K562 (cell line): ENCODE measurements around the gene ELF3. TPM values are rescaled to one million over a fixed set of nuclear protein-coding genes. Genes with fewer than 3 reads are reported as not detected.

Experiments
- ATAC-seq: fragments of 200-7000 bp; cut with Tn5 transposase; 3 replicates; pipeline ENCODE4 v1.9.1; 2020; ENCODE audit warnings: moderate library complexity
- BruUV-seq: library from RNA; stranded (reverse); fragments of 400-500 nt; replicated peaks from 2 replicates; lab custom pipeline; 2021; lab: Mats Ljungman, UMichigan
- CTCF ChIA-PET: fragments of 300-600 bp; formaldehyde crosslinking; extraction: SDS; loops from one replicate; lab custom pipeline; 2021; ENCODE audit warnings: low intra/inter-chr PET ratio; lab: Yijun Ruan, JAX
- POLR2A ChIA-PET: fragments of 300-600, 350-650 bp; sonication (Branson Sonifier 250); formaldehyde crosslinking; extraction: SDS; loops from one replicate; lab custom pipeline; 2021; ENCODE audit warnings: antibody characterized with exemption, inconsistent platforms; lab: Yijun Ruan, JAX
- DNase-seq, 4 experiments: peaks; one replicate each; pipeline versions ENCODE4 v3.0.0 to v3.0.0-alpha.2; 2011 to 2018; ENCODE audit warnings: low spot score in 3 of 4, mixed read lengths in 3 of 4; ENCODE audit errors: extremely low read depth in 1 of 4
- FAIRE-seq: peaks from 2 replicates; lab custom pipeline; 2011; peaks lifted over from hg19 to GRCh38; lab: Jason Lieb, UNC
- H2AFZ ChIP-seq: 2 replicates; pipeline ENCODE4 v1.6.0; 2011; ENCODE audit warnings: low read depth, low read length, control low read depth, inconsistent platforms
- H3K27ac ChIP-seq: fragments of 200-600 bp; 3 replicates; pipeline ENCODE4 v1.8.0; 2011; ENCODE audit warnings: low read depth, mild to moderate bottlenecking, control low read depth, inconsistent platforms, low read length, moderate library complexity, mixed read lengths; ENCODE audit errors: extremely low read depth
- H3K27me3 ChIP-seq, 2 experiments: fragments of 300-600 bp in 1 of 2; 2 replicates in 1 of 2; 3 replicates in 1 of 2; pipeline versions ENCODE4 v1.6.0 to v1.8.0; 2011; ENCODE audit warnings: inconsistent platforms in 2 of 2, low read length in 2 of 2, mild to moderate bottlenecking in 1 of 2, mixed read lengths in 1 of 2, moderate library complexity in 1 of 2; ENCODE audit not compliant: control insufficient read depth in 2 of 2, insufficient read depth in 2 of 2
- H3K36me3 ChIP-seq: fragments of 300-600 bp; 3 replicates; pipeline ENCODE4 v1.8.0; 2011; ENCODE audit warnings: mild to moderate bottlenecking, low read length, inconsistent platforms; ENCODE audit not compliant: control insufficient read depth, insufficient read depth
- H3K4me1 ChIP-seq, 2 experiments: fragments of 200-600 bp in 1 of 2; replicated peaks in 1 of 2; 2 replicates in 1 of 2; 3 replicates in 1 of 2; pipeline versions ENCODE4 v1.5.1 to v1.8.0; 2011; ENCODE audit warnings: inconsistent platforms in 2 of 2, low read length in 2 of 2, mild to moderate bottlenecking in 1 of 2, mixed read lengths in 1 of 2, moderate library complexity in 1 of 2; ENCODE audit not compliant: control insufficient read depth in 2 of 2, insufficient read depth in 2 of 2
- H3K4me2 ChIP-seq: 2 replicates; pipeline ENCODE4 v1.6.1; 2011; ENCODE audit warnings: low read length, control low read depth, inconsistent platforms, mixed read lengths; ENCODE audit not compliant: insufficient read depth
- H3K4me3 ChIP-seq: fragments of 200-600 bp; sonication (generic), shearing (Covaris generic); 2 replicates; pipeline ENCODE4 v1.5.1; 2016; ENCODE audit warnings: control low read depth, inconsistent platforms
- H3K79me2 ChIP-seq: fragments of 200-600 bp; 3 replicates; pipeline ENCODE4 v1.8.0; 2011; ENCODE audit warnings: low read length, inconsistent platforms; ENCODE audit not compliant: control insufficient read depth, insufficient read depth
- H3K9ac ChIP-seq, 2 experiments: 2 replicates each; pipeline versions ENCODE4 v1.6.0 to v1.6.1; 2011; ENCODE audit warnings: low read depth in 2 of 2, low read length in 2 of 2, control low read depth in 1 of 2, inconsistent platforms in 1 of 2, mild to moderate bottlenecking in 1 of 2, mixed read lengths in 1 of 2; ENCODE audit not compliant: insufficient read depth in 1 of 2
- H3K9me1 ChIP-seq: one replicate; pipeline ENCODE4 v1.6.0; 2011; ENCODE audit warnings: inconsistent platforms, mild to moderate bottlenecking, low read length, moderate library complexity; ENCODE audit not compliant: control insufficient read depth, insufficient read depth
- H3K9me3 ChIP-seq: replicated peaks from 2 replicates; pipeline ENCODE4 v1.5.1; 2011; ENCODE audit warnings: low read depth, low read length, inconsistent platforms; ENCODE audit not compliant: control insufficient read depth, insufficient read depth
- H4K20me1 ChIP-seq: replicated peaks from 2 replicates; pipeline ENCODE4 v1.6.1; 2011; ENCODE audit warnings: low read length, inconsistent platforms, mixed read lengths; ENCODE audit not compliant: control insufficient read depth, insufficient read depth
- ADNP ChIP-seq: fragments of 200-800 bp; sonication (Bioruptor generic); IDR thresholded peaks from 2 replicates; pipeline ENCODE4 v1.6.1; 2016; ENCODE audit warnings: missing genetic modification characterization, missing compliant biosample characterization
- CC2D1A ChIP-seq: fragments of 450-650 bp; IDR thresholded peaks from 2 replicates; pipeline ENCODE4 v1.6.1; 2017; ENCODE audit warnings: mild to moderate bottlenecking
- JUN ChIP-seq, 2 experiments: sonication (generic) in 1 of 2; formaldehyde crosslinking in 1 of 2; IDR thresholded peaks; 2 replicates each; pipeline versions ENCODE4 v1.6.1 to v1.8.0; 2012 to 2022; ENCODE audit warnings: borderline replicate concordance in 2 of 2, mild to moderate bottlenecking in 2 of 2, improper control_type of control experiment in 1 of 2, low read depth in 1 of 2, low read length in 1 of 2, missing genetic modification reagents in 1 of 2
- PML ChIP-seq: IDR thresholded peaks from 2 replicates; pipeline ENCODE4 v1.6.1; 2012; ENCODE audit warnings: low read length, inconsistent platforms
- TBL1XR1 ChIP-seq, 2 experiments: IDR thresholded peaks; 2 replicates each; pipeline ENCODE4 v1.6.1; 2012; ENCODE audit warnings: improper control_type of control experiment in 2 of 2, low read length in 2 of 2, mild to moderate bottlenecking in 1 of 2
- ZNF212 ChIP-seq: fragments of 450-650 bp; formaldehyde crosslinking; IDR thresholded peaks from 2 replicates; pipeline ENCODE4 v1.4.0; 2020; ENCODE audit warnings: mild to moderate bottlenecking
- WGBS: fragments of 100-300 bp; shearing (Covaris generic); methylation state at CpG from one replicate; pipeline ENCODE4 v1.1.6; 2016; ENCODE audit warnings: low coverage, mixed read lengths; ENCODE audit not compliant: insufficient coverage; ENCODE audit errors: missing lambda C conversion rate; 5-methylcytosine and 5-hydroxymethylcytosine counted together
- in situ Hi-C: fragments of 300-500 bp; cut with MboI; formaldehyde crosslinking; loops from 4 replicates; pipeline ENCODE4 v1.15.0; 2018; ENCODE audit warnings: inconsistent platforms, mixed read lengths
- intact Hi-C: fragments of 100-400 bp; cut with micrococcal nuclease; formaldehyde crosslinking; loops from 2 replicates; pipeline ENCODE4 v1.14.2; 2022
- polyA plus RNA-seq, 8 experiments: library from polyadenylated mRNA; depleted of rRNA in 4 of 8; stranded (reverse) in 5 of 8; unstranded in 3 of 8; fragments of >200 nt; fragmentation: Nextera tagmentation in 2 of 8; fragmentation: Illumina TruSeq in 1 of 8; extraction: Ambion mirVana in 2 of 8; extraction: Trizol in 1 of 8; gene quantifications; 2 replicates each; pipeline versions ENCODE4 v1.2.1 to v1.2.3, GENCODE V29; 2011 to 2014; ENCODE audit warnings: inconsistent platforms in 1 of 8, missing spikeins in 1 of 8
- total RNA-seq, 7 experiments: library from RNA; depleted of rRNA in 6 of 7; stranded (reverse); fragments of >200 nt in 6 of 7; fragmentation: Illumina TruSeq in 2 of 7; extraction: Trizol in 2 of 7; gene quantifications; 2 replicates each; pipeline versions ENCODE4 v1.2.1 to v1.2.3, GENCODE V29; 2011 to 2021; ENCODE audit warnings: low replicate concordance in 1 of 7
- TF ChIP-seq, protein P1 (sequence below): sonication (generic); formaldehyde crosslinking; IDR thresholded peaks from 2 replicates; pipeline ENCODE4 v1.8.1; 2023; ENCODE audit warnings: missing genetic modification reagents, mild to moderate bottlenecking, borderline replicate concordance
- TF ChIP-seq, protein P2 (sequence below): fragments of 450-650 bp; conservative IDR thresholded peaks from 2 replicates; pipeline ENCODE4 v1.6.1; 2016; ENCODE audit warnings: missing genetic modification characterization, low read depth, mild to moderate bottlenecking, control low read depth, missing compliant biosample characterization
- TF ChIP-seq, protein P3 (sequence below): sonication (generic); formaldehyde crosslinking; IDR thresholded peaks from 2 replicates; pipeline ENCODE4 v1.9.0; 2022; ENCODE audit warnings: mild to moderate bottlenecking, missing genetic modification reagents

Gene ELF3
- total and polyA plus RNA-seq, 9 of the 15 experiments (the other 6 are each of a cell fraction or from before 2014, with no cell fraction given), result 0.03 to 1.2 (median 0.07) TPM; not detected in 4

DNA sequence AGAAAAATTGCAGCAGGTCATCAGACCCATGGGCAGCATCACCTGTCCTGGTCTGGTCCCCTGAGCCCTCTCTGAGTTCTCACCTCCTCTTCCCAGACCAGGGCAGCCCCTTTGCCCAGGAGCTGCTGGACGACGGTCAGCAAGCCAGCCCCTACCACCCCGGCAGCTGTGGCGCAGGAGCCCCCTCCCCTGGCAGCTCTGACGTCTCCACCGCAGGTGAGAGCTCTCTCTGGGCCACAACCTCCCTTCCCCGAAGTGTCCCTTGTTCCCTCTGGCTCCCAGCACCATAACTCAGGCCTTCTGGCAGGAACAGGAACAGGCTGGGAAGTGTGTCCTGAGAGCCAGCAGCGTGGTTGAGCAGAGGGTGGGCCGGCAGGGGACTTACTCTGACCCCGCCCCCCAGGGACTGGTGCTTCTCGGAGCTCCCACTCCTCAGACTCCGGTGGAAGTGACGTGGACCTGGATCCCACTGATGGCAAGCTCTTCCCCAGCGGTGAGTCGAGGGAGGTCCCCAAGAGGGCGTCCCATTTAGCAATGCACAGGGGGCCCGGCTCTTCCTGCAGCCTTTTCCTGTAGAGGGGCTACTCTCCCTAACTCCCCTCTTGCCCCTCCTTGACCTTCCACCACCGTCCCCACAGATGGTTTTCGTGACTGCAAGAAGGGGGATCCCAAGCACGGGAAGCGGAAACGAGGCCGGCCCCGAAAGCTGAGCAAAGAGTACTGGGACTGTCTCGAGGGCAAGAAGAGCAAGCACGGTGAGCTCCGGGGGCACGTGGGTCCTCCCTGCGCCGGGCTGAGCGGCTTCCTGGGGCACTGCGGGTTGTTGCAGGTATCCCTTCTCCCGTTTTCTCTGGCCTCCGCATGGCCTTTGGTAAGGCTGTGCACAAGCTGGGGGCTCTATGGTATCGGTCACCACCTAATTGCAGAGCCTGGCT lies 2.4 kb downstream of the ELF3 start (continued):
- TF ChIP-seq, protein P1, sequence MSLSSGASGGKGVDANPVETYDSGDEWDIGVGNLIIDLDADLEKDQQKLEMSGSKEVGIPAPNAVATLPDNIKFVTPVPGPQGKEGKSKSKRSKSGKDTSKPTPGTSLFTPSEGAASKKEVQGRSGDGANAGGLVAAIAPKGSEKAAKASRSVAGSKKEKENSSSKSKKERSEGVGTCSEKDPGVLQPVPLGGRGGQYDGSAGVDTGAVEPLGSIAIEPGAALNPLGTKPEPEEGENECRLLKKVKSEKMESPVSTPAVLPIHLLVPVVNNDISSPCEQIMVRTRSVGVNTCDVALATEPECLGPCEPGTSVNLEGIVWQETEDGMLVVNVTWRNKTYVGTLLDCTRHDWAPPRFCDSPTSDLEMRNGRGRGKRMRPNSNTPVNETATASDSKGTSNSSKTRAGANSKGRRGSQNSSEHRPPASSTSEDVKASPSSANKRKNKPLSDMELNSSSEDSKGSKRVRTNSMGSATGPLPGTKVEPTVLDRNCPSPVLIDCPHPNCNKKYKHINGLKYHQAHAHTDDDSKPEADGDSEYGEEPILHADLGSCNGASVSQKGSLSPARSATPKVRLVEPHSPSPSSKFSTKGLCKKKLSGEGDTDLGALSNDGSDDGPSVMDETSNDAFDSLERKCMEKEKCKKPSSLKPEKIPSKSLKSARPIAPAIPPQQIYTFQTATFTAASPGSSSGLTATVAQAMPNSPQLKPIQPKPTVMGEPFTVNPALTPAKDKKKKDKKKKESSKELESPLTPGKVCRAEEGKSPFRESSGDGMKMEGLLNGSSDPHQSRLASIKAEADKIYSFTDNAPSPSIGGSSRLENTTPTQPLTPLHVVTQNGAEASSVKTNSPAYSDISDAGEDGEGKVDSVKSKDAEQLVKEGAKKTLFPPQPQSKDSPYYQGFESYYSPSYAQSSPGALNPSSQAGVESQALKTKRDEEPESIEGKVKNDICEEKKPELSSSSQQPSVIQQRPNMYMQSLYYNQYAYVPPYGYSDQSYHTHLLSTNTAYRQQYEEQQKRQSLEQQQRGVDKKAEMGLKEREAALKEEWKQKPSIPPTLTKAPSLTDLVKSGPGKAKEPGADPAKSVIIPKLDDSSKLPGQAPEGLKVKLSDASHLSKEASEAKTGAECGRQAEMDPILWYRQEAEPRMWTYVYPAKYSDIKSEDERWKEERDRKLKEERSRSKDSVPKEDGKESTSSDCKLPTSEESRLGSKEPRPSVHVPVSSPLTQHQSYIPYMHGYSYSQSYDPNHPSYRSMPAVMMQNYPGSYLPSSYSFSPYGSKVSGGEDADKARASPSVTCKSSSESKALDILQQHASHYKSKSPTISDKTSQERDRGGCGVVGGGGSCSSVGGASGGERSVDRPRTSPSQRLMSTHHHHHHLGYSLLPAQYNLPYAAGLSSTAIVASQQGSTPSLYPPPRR (CRISPR knock-in tag), result no peak
- no peak for TF ChIP-seq CC2D1A
- TF ChIP-seq PML, result no peak

DNA sequence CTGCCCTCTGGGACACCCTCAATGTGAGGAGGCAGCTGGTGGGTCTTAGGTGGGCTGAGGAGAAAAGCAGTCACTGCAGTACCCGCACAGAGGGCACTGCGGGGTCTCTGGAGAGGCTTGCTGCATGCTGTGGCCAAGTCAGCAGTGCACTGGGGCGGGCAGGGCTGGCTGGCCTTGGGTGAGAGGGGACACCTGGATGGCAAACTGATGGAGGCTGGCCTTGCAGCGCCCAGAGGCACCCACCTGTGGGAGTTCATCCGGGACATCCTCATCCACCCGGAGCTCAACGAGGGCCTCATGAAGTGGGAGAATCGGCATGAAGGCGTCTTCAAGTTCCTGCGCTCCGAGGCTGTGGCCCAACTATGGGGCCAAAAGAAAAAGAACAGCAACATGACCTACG lies 3.2 kb downstream of the ELF3 start:
- BruUV-seq, result no TSS peak
- Histone ChIP-seq H3K4me1 (peaks cover 18 to 43% of the 10 kb centered on the region in 2 experiments), H3K27me3 (peaks cover 0 to 9% of the 10 kb centered on the region in 2 experiments; a peak in 1 of 5 replicates), H3K4me2 (no peak overlapping the region), H4K20me1 (0 out of 2 replicates have a peak, but pooled peaks cover 4% of the 10 kb centered on the region), H3K9ac (no peak overlapping the region; a peak in 1 of 4 replicates), H3K36me3 (no peaks in the 10 kb centered on the region), H3K4me3 (no peak overlapping the region), H3K9me3 (no peaks in the 10 kb centered on the region), H3K9me1 (no peaks in the 10 kb centered on the region), H2AFZ (no peak overlapping the region), H3K79me2 (no peaks in the 10 kb centered on the region), H3K27ac (no peak overlapping the region)
- WGBS, result 50% methylated on average over 11 of the region's 12 CpGs
- DNase-seq, result no peak
- intact Hi-C loops, result no loop called here
- CTCF ChIA-PET, result no interaction called here
- in situ Hi-C loops, result no loop called here
- no peak for ATAC-seq
- POLR2A ChIA-PET, result interaction anchor here (0.8 to 2.6 kb wide), 4 partner anchors 11 to 130 kb away, joined by 3 to 7 read pairs (median 3); no protein-coding TSS in a partner anchor
- no peak for FAIRE-seq
- TF ChIP-seq ADNP (no peak), TBL1XR1 (IDR thresholded peaks at IDR 0.05; ENCODE audit: low read length in 2 of 2) (no peak), ZNF212 (no peak), JUN (IDR thresholded peaks at IDR 0.05; ENCODE audit: borderline replicate concordance, low read depth, low read length) (no peak), JUN (CRISPR knock-in tag; IDR thresholded peaks at IDR 0.05; ENCODE audit: borderline replicate concordance) (no peak)
- TF ChIP-seq, protein P2, sequence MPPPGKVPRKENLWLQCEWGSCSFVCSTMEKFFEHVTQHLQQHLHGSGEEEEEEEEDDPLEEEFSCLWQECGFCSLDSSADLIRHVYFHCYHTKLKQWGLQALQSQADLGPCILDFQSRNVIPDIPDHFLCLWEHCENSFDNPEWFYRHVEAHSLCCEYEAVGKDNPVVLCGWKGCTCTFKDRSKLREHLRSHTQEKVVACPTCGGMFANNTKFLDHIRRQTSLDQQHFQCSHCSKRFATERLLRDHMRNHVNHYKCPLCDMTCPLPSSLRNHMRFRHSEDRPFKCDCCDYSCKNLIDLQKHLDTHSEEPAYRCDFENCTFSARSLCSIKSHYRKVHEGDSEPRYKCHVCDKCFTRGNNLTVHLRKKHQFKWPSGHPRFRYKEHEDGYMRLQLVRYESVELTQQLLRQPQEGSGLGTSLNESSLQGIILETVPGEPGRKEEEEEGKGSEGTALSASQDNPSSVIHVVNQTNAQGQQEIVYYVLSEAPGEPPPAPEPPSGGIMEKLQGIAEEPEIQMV (tag), result no peak
- TF ChIP-seq, protein P3, sequence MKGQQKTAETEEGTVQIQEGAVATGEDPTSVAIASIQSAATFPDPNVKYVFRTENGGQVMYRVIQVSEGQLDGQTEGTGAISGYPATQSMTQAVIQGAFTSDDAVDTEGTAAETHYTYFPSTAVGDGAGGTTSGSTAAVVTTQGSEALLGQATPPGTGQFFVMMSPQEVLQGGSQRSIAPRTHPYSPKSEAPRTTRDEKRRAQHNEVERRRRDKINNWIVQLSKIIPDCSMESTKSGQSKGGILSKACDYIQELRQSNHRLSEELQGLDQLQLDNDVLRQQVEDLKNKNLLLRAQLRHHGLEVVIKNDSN, result no peak
